Stimulated activated CD4-positive, alpha-beta T cell treated with anti-CD3 and anti-CD28 coated beads, Interleukin-1b, Interleukin-23, amount 100 ng/mL, for 48 hours (primary cell): ENCODE data around the gene CTSH.
"Not testable (repeated sequence)": the region's sequence is repeated elsewhere in the genome, so short reads cannot be mapped to it uniquely, and the experiment has no call there.

Experiments used
- DNase-seq: peaks from one replicate; pipeline ENCODE4 v3.0.0-alpha.2; 2020

CTSH gene

GRCh38 chr15:78921940-78922339 lies 22.9 kb downstream of the CTSH start:
- no peak for DNase-seq

- DNase-seq = no peak
Measured at GRCh38 chr15:78921517-78921916, 23.3 kb downstream of the CTSH start.

- DNase-seq = no peak
Measured at GRCh38 chr15:78917888-78918287, 27.0 kb downstream of the CTSH start.

- DNase-seq = no peak
Measured at GRCh38 chr15:78916088-78916487, 28.8 kb downstream of the CTSH start.

- DNase-seq = no peak
Measured at GRCh38 chr15:78915341-78916087, 29.3 kb downstream of the CTSH start.

GRCh38 chr15:78914027-78914764 lies 30.6 kb downstream of the CTSH start:
- no peak for DNase-seq

GRCh38 chr15:78913012-78913411 lies 31.8 kb downstream of the CTSH start:
- DNase-seq = no peak

- DNase-seq = no peak
Measured at GRCh38 chr15:78912316-78912715, 32.5 kb downstream of the CTSH start.

- DNase-seq = no peak
Measured at GRCh38 chr15:78910271-78910670, 34.6 kb downstream of the CTSH start.

GRCh38 chr15:78909791-78910228 lies 35.0 kb downstream of the CTSH start:
- peak; percentile 25 for DNase-seq

- no peak for DNase-seq
Measured at GRCh38 chr15:78909160-78909695, 35.6 kb downstream of the CTSH start.

- no peak for DNase-seq
Measured at GRCh38 chr15:78907577-78907976, 37.3 kb downstream of the CTSH start.

- DNase-seq = no peak
Measured at GRCh38 chr15:78906316-78906620, 38.6 kb downstream of the CTSH start.

- no peak for DNase-seq
Measured at GRCh38 chr15:78904599-78905358, 40.1 kb downstream of the CTSH start.

GRCh38 chr15:78902281-78903032 lies 42.4 kb downstream of the CTSH start:
- not testable (repeated sequence) for DNase-seq

- not testable (repeated sequence) for DNase-seq
Measured at GRCh38 chr15:78900819-78901533, 43.9 kb downstream of the CTSH start.

GRCh38 chr15:78898540-78898939 lies 46.3 kb downstream of the CTSH start:
- no peak for DNase-seq

GRCh38 chr15:78895471-78895870 lies 49.4 kb downstream of the CTSH start:
- no peak for DNase-seq

- no peak for DNase-seq
Measured at GRCh38 chr15:78893538-78893937, 51.3 kb downstream of the CTSH start.

GRCh38 chr15:78889000-78889399 lies 55.8 kb downstream of the CTSH start:
- DNase-seq = no peak

- DNase-seq = no peak
Measured at GRCh38 chr15:78881681-78882080, 63.2 kb downstream of the CTSH start.

GRCh38 chr15:78880813-78881212 lies 64.0 kb downstream of the CTSH start:
- DNase-seq = no peak
